ENCODE measurements around the gene PAWR. TPM values are rescaled to one million over a fixed set of nuclear protein-coding genes. Genes with fewer than 3 reads are reported as not detected.

Gene PAWR
- total RNA-seq, 1 experiment from 2014 or later, result 106 TPM

- H3K27me3 ChIP-seq (ENCODE audit: insufficient read depth, low read length), result no peaks in the 10 kb centered on the region
- ChIA-PET CTCF (no interaction called here), RAD21 (ENCODE audit: low non-redundant PET in 1 of 2, low total read pairs in 2 of 2, uncharacterized antibody in 2 of 2, unreplicated experiment in 2 of 2) (no interaction called here)
Measured at GRCh38 chr12:79659961-79660431, 30.8 kb downstream of the PAWR start.

More at GRCh38 chr12:79659961-79660431, 30.8 kb downstream of the PAWR start:
- no peak for DNase-seq (ENCODE audit: low read depth, low spot score)
- no peaks in the 10 kb centered on the region; a peak in 1 of 4 replicates for H3K36me3 ChIP-seq (ENCODE audit: control insufficient read depth in 1 of 2, insufficient read depth in 2 of 2, low read length in 2 of 2)
- H3K4me1 ChIP-seq (ENCODE audit: control insufficient read depth in 1 of 2, insufficient read depth in 2 of 2, low read length in 2 of 2), result no peaks in the 10 kb centered on the region; a peak in 1 of 4 replicates
- no peak for TF ChIP-seq EGR1 (IDR thresholded peaks at IDR 0.05; ENCODE audit: low read depth)
- TF ChIP-seq ZNF274 (IDR thresholded peaks at IDR 0.05; ENCODE audit: low read depth, low read length), result no peak
- no peak for TF ChIP-seq POLR2A (IDR thresholded peaks at IDR 0.05; ENCODE audit: borderline replicate concordance, extremely low read depth, insufficient read depth, insufficient read length)
- TF ChIP-seq EZH2 (IDR thresholded peaks at IDR 0.05), result no peak
- no peak for TF ChIP-seq JUND (IDR thresholded peaks at IDR 0.05)
- no peak for TF ChIP-seq ZFX (IDR thresholded peaks at IDR 0.05)
- TF ChIP-seq FOSL1 (IDR thresholded peaks at IDR 0.05; ENCODE audit: low read depth), result no peak
- TF ChIP-seq RAD21 (IDR thresholded peaks at IDR 0.05; ENCODE audit: low read depth), result no peak
- no peak for TF ChIP-seq ZBTB33 (IDR thresholded peaks at IDR 0.05; ENCODE audit: extremely low read depth, insufficient replicate concordance, low read length)
- no peak for TF ChIP-seq SRF (IDR thresholded peaks at IDR 0.05; ENCODE audit: low read depth)
- no peak for TF ChIP-seq SP1 (IDR thresholded peaks at IDR 0.05; ENCODE audit: low read depth)
- no peak for TF ChIP-seq ATF3 (IDR thresholded peaks at IDR 0.05)
- TF ChIP-seq CTCF (IDR thresholded peaks at IDR 0.05 in 2 of 3, conservative IDR thresholded peaks at IDR 0.05 in 1 of 3; ENCODE audit: borderline replicate concordance in 1 of 3, insufficient read depth in 1 of 3, low read depth in 2 of 3, low read length in 2 of 3), result no peak
- TF ChIP-seq CBX3 (IDR thresholded peaks at IDR 0.05; ENCODE audit: low read depth), result no peak
- no peak for TF ChIP-seq REST (IDR thresholded peaks at IDR 0.05; ENCODE audit: low read depth)
- no peak for TF ChIP-seq ELF1 (IDR thresholded peaks at IDR 0.05; ENCODE audit: borderline replicate concordance, low read depth)
- TF ChIP-seq CEBPB (IDR thresholded peaks at IDR 0.05; ENCODE audit: low read depth), result no peak
- TF ChIP-seq YY1 (IDR thresholded peaks at IDR 0.05; ENCODE audit: extremely low read depth, insufficient replicate concordance, low read depth, low read length), result no peak
- no peak for TF ChIP-seq EZH2phosphoT487 (IDR thresholded peaks at IDR 0.05; ENCODE audit: borderline replicate concordance)
- H3K27ac ChIP-seq (ENCODE audit: low read depth, low read length), result no peak overlapping the region
- BruUV-seq (replicated peaks), result no TSS peak
- intact Hi-C loops (cut with micrococcal nuclease), result no loop called here
- peaks cover 3% of the 10 kb centered on the region; the same call in 1 of the 2 replicates for H4K20me1 ChIP-seq (ENCODE audit: insufficient read depth)
- POLR2A ChIA-PET, result no interaction called here
- H3K9ac ChIP-seq (ENCODE audit: low read length), result no peak overlapping the region
- H2AFZ ChIP-seq (ENCODE audit: low read depth, low read length, poor library complexity, severe bottlenecking), result no peak overlapping the region
- H3K79me2 ChIP-seq (ENCODE audit: insufficient read depth, low read length), result peaks cover 85% of the 10 kb centered on the region
- no peak overlapping the region for H3K4me3 ChIP-seq (replicated peaks in 1 of 2; ENCODE audit: low read depth in 1 of 2, low read length in 2 of 2)
- H3K9me2 ChIP-seq (ENCODE audit: insufficient read depth), result no peaks in the 10 kb centered on the region
- no peak for ATAC-seq
- no peak overlapping the region for H3K4me2 ChIP-seq (ENCODE audit: low read length)
- no peaks in the 10 kb centered on the region for H3K9me3 ChIP-seq (ENCODE audit: control insufficient read depth in 1 of 2, insufficient read depth in 1 of 2, low read depth in 1 of 2, low read length in 2 of 2)
